Measurements from ENCODE around the gene DEDD. TPM values are rescaled to one million over a fixed set of nuclear protein-coding genes. Genes with fewer than 3 reads are reported as not detected.

Gene DEDD
- total RNA-seq, 1 experiment from 2014 or later = 32.8 TPM

- peak; percentile 71 for ATAC-seq
- no peak overlapping the region for H3K9ac ChIP-seq (ENCODE audit: low read length)
- no peaks in the 10 kb centered on the region for H3K79me2 ChIP-seq (ENCODE audit: insufficient read depth, low read length)
- no peak overlapping the region for H2AFZ ChIP-seq (ENCODE audit: low read depth, low read length, poor library complexity, severe bottlenecking)
- ChIA-PET CTCF (interaction anchor here (1.0 to 1.1 kb wide), 2 partner anchors 11 to 24 kb away, joined by 3 read pairs; no protein-coding TSS in a partner anchor), POLR2A (interaction anchor here (1.0 to 1.2 kb wide), 2 partner anchors 9 to 44 kb away, joined by 3 to 4 read pairs; partner anchors contain the start of genes NIT1 and PFDN2), RAD21 (ENCODE audit: low non-redundant PET in 1 of 2, low total read pairs in 2 of 2, uncharacterized antibody in 2 of 2, unreplicated experiment in 2 of 2) (interaction anchor here in 1 of 2 experiments (1.3 kb wide), 1 partner anchor 23 kb away, joined by 3 read pairs; no protein-coding TSS in a partner anchor)
- H3K4me1 ChIP-seq (ENCODE audit: control insufficient read depth in 1 of 2, insufficient read depth in 2 of 2, low read length in 2 of 2) = peaks cover 0 to 42% of the 10 kb centered on the region in 2 experiments; a peak in 2 of 4 replicates
- no peak overlapping the region for H3K27ac ChIP-seq (ENCODE audit: low read depth, low read length)
- no TSS peak for BruUV-seq (replicated peaks)
- intact Hi-C loops (cut with micrococcal nuclease) = no loop called here
- DNase-seq (ENCODE audit: low read depth, low spot score) = no peak
- H4K20me1 ChIP-seq (ENCODE audit: insufficient read depth) = no peaks in the 10 kb centered on the region
- H3K4me3 ChIP-seq (replicated peaks in 1 of 2; ENCODE audit: low read depth in 1 of 2, low read length in 2 of 2) = no peak overlapping the region
- no peaks in the 10 kb centered on the region for H3K27me3 ChIP-seq (ENCODE audit: insufficient read depth, low read length)
- TF ChIP-seq RAD21 (IDR thresholded peaks at IDR 0.05; ENCODE audit: low read depth) = peak; percentile 31
- TF ChIP-seq, protein P1, sequence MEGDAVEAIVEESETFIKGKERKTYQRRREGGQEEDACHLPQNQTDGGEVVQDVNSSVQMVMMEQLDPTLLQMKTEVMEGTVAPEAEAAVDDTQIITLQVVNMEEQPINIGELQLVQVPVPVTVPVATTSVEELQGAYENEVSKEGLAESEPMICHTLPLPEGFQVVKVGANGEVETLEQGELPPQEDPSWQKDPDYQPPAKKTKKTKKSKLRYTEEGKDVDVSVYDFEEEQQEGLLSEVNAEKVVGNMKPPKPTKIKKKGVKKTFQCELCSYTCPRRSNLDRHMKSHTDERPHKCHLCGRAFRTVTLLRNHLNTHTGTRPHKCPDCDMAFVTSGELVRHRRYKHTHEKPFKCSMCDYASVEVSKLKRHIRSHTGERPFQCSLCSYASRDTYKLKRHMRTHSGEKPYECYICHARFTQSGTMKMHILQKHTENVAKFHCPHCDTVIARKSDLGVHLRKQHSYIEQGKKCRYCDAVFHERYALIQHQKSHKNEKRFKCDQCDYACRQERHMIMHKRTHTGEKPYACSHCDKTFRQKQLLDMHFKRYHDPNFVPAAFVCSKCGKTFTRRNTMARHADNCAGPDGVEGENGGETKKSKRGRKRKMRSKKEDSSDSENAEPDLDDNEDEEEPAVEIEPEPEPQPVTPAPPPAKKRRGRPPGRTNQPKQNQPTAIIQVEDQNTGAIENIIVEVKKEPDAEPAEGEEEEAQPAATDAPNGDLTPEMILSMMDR (IDR thresholded peaks at IDR 0.05 in 2 of 3, conservative IDR thresholded peaks at IDR 0.05 in 1 of 3; ENCODE audit: borderline replicate concordance in 1 of 3, insufficient read depth in 1 of 3, low read depth in 2 of 3, low read length in 2 of 3) = 0 out of 6 replicates have a peak, but pooled peaks of 1 of the 3 experiments have one; percentile 6
- TF ChIP-seq SRF (IDR thresholded peaks at IDR 0.05; ENCODE audit: low read depth) = no peak
- TF ChIP-seq, protein P2, sequence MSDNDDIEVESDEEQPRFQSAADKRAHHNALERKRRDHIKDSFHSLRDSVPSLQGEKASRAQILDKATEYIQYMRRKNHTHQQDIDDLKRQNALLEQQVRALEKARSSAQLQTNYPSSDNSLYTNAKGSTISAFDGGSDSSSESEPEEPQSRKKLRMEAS (IDR thresholded peaks at IDR 0.05) = peak; percentile 29; the same call in 1 of the 2 replicates
- no peaks in the 10 kb centered on the region for H3K36me3 ChIP-seq (ENCODE audit: control insufficient read depth in 1 of 2, insufficient read depth in 2 of 2, low read length in 2 of 2)
- no peaks in the 10 kb centered on the region for H3K9me3 ChIP-seq (ENCODE audit: control insufficient read depth in 1 of 2, insufficient read depth in 1 of 2, low read depth in 1 of 2, low read length in 2 of 2)
- H3K4me2 ChIP-seq (ENCODE audit: low read length) = no peak overlapping the region
- no peaks in the 10 kb centered on the region for H3K9me2 ChIP-seq (ENCODE audit: insufficient read depth)
Observed at GRCh38 chr1:161073474-161074121, 58.9 kb downstream of the DEDD start.

Data from HCT116 (cell line).